ENCODE results near the gene ANKS6. TPM values are rescaled to one million over a fixed set of nuclear protein-coding genes. Genes with fewer than 3 reads are reported as not detected.

Gene ANKS6
- total RNA-seq, 1 donor from 2014 or later = 23.8 TPM

- no peak for DNase-seq (ENCODE audit: low read depth)
- no peak for TF ChIP-seq CTCF (conservative IDR thresholded peaks at IDR 0.05; ENCODE audit: low read depth, low read length)
- H3K4me3 ChIP-seq (ENCODE audit: low read depth, low read length) = no peak overlapping the region
Measured at GRCh38 chr9:98793031-98793430, 3.3 kb downstream of the ANKS6 start.

- peak; percentile 61 for DNase-seq (ENCODE audit: low read depth)
- no peak for TF ChIP-seq CTCF (conservative IDR thresholded peaks at IDR 0.05; ENCODE audit: low read depth, low read length)
- peak overlapping the region; percentile 26 for H3K4me3 ChIP-seq (ENCODE audit: low read depth, low read length)
Measured at GRCh38 chr9:98791608-98792490, 4.5 kb downstream of the ANKS6 start.

- DNase-seq (ENCODE audit: low read depth) = peak; percentile 83
- H3K4me3 ChIP-seq (ENCODE audit: low read depth, low read length) = peak overlapping the region; percentile 26
- peak; percentile 99 for TF ChIP-seq CTCF (conservative IDR thresholded peaks at IDR 0.05; ENCODE audit: low read depth, low read length)
Measured at GRCh38 chr9:98790842-98791607, 5.3 kb downstream of the ANKS6 start.

- H3K4me3 ChIP-seq (ENCODE audit: low read depth, low read length) = no peak overlapping the region
- no peak for DNase-seq (ENCODE audit: low read depth)
- TF ChIP-seq CTCF (conservative IDR thresholded peaks at IDR 0.05; ENCODE audit: low read depth, low read length) = no peak
Measured at GRCh38 chr9:98790134-98790841, 6.1 kb downstream of the ANKS6 start.

- DNase-seq (ENCODE audit: low read depth) = no peak
- H3K4me3 ChIP-seq (ENCODE audit: low read depth, low read length) = no peak overlapping the region
- TF ChIP-seq CTCF (conservative IDR thresholded peaks at IDR 0.05; ENCODE audit: low read depth, low read length) = no peak
Measured at GRCh38 chr9:98789483-98790133, 6.7 kb downstream of the ANKS6 start.

- TF ChIP-seq CTCF (conservative IDR thresholded peaks at IDR 0.05; ENCODE audit: low read depth, low read length) = no peak
- H3K4me3 ChIP-seq (ENCODE audit: low read depth, low read length) = no peak overlapping the region
- DNase-seq (ENCODE audit: low read depth) = no peak
Measured at GRCh38 chr9:98787766-98788335, 8.5 kb downstream of the ANKS6 start.
